Stimulated activated CD4-positive, alpha-beta T cell treated with anti-CD3 and anti-CD28 coated beads, Interleukin-1b, Interleukin-23, amount 100 ng/mL, for 24 hours (primary cell): ENCODE data around the gene HINT3.
"Not testable (repeated sequence)": the region's sequence is repeated elsewhere in the genome, so short reads cannot be mapped to it uniquely, and the experiment has no call there.

Source experiments
- DNase-seq, 4 experiments: peaks; one replicate each; pipeline ENCODE4 v3.0.0-alpha.2; 2020; ENCODE audit warnings: low read depth in 4 of 4, low spot score in 1 of 4

Gene HINT3

GRCh38 chr6:125961117-125961516 lies 4.5 kb downstream of the HINT3 start:
- DNase-seq = no peak

GRCh38 chr6:125962900-125963497 lies 6.4 kb downstream of the HINT3 start:
- no peak for DNase-seq

GRCh38 chr6:125963817-125964216 lies 7.2 kb downstream of the HINT3 start:
- DNase-seq = no peak

GRCh38 chr6:125966569-125966968 lies 10.0 kb downstream of the HINT3 start:
- no peak for DNase-seq

- DNase-seq = no peak
Measured at GRCh38 chr6:125968493-125968892, 11.9 kb downstream of the HINT3 start.

- no peak for DNase-seq
Measured at GRCh38 chr6:125970760-125971159, 14.2 kb downstream of the HINT3 start.

GRCh38 chr6:125972478-125972877 lies 15.9 kb downstream of the HINT3 start:
- DNase-seq = not testable (repeated sequence)

GRCh38 chr6:125974214-125974866 lies 17.8 kb downstream of the HINT3 start:
- DNase-seq = no peak

GRCh38 chr6:125979101-125979500 lies 22.5 kb downstream of the HINT3 start:
- DNase-seq = no peak

- no peak for DNase-seq
Measured at GRCh38 chr6:125981571-125982185, 25.1 kb downstream of the HINT3 start.

- DNase-seq = no peak
Measured at GRCh38 chr6:125983246-125983945, 26.8 kb downstream of the HINT3 start.

GRCh38 chr6:125984311-125984710 lies 27.7 kb downstream of the HINT3 start:
- no peak for DNase-seq

GRCh38 chr6:125985522-125985921 lies 29.0 kb downstream of the HINT3 start:
- DNase-seq = no peak

GRCh38 chr6:125985979-125986300 lies 29.4 kb downstream of the HINT3 start:
- DNase-seq = no peak

- peak; percentile 53 to 75 (median 64) for DNase-seq
Measured at GRCh38 chr6:125986301-125987025, 29.9 kb downstream of the HINT3 start, which contains the start of gene TRMT11. Gene TRMT11 (plus strand): TSS chr6:125986540. CDS start chr6:125986551, 11 bp downstream.

GRCh38 chr6:125987026-125987617 lies 30.6 kb downstream of the HINT3 start:
- peak in 2 of 4 experiments; percentile 7 to 10 for DNase-seq

GRCh38 chr6:125988280-125988679 lies 31.7 kb downstream of the HINT3 start:
- no peak for DNase-seq

- no peak for DNase-seq
Measured at GRCh38 chr6:125989631-125990030, 33.1 kb downstream of the HINT3 start.

GRCh38 chr6:125991653-125992052 lies 35.1 kb downstream of the HINT3 start:
- DNase-seq = no peak

- DNase-seq = no peak
Measured at GRCh38 chr6:125994670-125995488, 38.3 kb downstream of the HINT3 start.
